ENCODE results near the gene HHEX.

- TF ChIP-seq CTCF (conservative IDR thresholded peaks at IDR 0.05; ENCODE audit: low read length): no peak
- no peak for TF ChIP-seq EZH2phosphoT487 (IDR thresholded peaks at IDR 0.05; ENCODE audit: borderline replicate concordance)
Measured at GRCh38 chr10:92699518-92700381, 10.0 kb downstream of the HHEX start.

Measured in Loucy (cell line).